Keratinocyte (primary cell): ENCODE measurements around the gene ST8SIA5. TPM values are rescaled to one million over a fixed set of nuclear protein-coding genes. Genes with fewer than 3 reads are reported as not detected.

Experiments used
- DNase-seq: peaks from one replicate; pipeline ENCODE4 v3.0.0-alpha.2; 2011; ENCODE audit warnings: low read depth, missing footprints, low spot score
- FAIRE-seq: peaks from 2 replicates; lab custom pipeline; 2011; peaks lifted over from hg19 to GRCh38; lab: Jason Lieb, UNC
- H2AFZ ChIP-seq: 2 replicates; pipeline ENCODE4 v1.6.0; 2012; ENCODE audit warnings: low read length, control low read depth, inconsistent platforms; ENCODE audit not compliant: control insufficient read depth
- H3K27ac ChIP-seq: 2 replicates; pipeline ENCODE4 v1.5.1; 2011; ENCODE audit warnings: low read length; ENCODE audit not compliant: control insufficient read depth, insufficient read depth
- H3K27me3 ChIP-seq: 3 replicates; pipeline ENCODE4 v1.6.0; 2011; ENCODE audit warnings: low read length; ENCODE audit not compliant: control insufficient read depth, insufficient read depth; ENCODE audit errors: extremely low read depth
- H3K36me3 ChIP-seq, 2 experiments: 2 replicates in 1 of 2; 3 replicates in 1 of 2; pipeline ENCODE4 v1.5.1; 2011; ENCODE audit warnings: low read length in 2 of 2, mild to moderate bottlenecking in 1 of 2; ENCODE audit not compliant: control insufficient read depth in 2 of 2, insufficient read depth in 2 of 2; ENCODE audit errors: extremely low read depth in 1 of 2
- H3K4me1 ChIP-seq: 3 replicates; pipeline ENCODE4 v1.5.1; 2011; ENCODE audit warnings: low read length; ENCODE audit not compliant: control insufficient read depth, insufficient read depth; ENCODE audit errors: extremely low read depth
- H3K4me2 ChIP-seq: 3 replicates; pipeline ENCODE4 v1.6.0; 2011; ENCODE audit warnings: low read depth, low read length; ENCODE audit not compliant: control insufficient read depth, insufficient read depth; ENCODE audit errors: extremely low read depth
- H3K4me3 ChIP-seq, 3 experiments: fragments of 200-600 bp in 1 of 3; sonication (generic) in 1 of 3; 2 replicates in 2 of 3; 3 replicates in 1 of 3; pipeline ENCODE4 v1.5.1; 2011 to 2016; ENCODE audit warnings: low read length in 3 of 3, mild to moderate bottlenecking in 3 of 3, control low read depth in 2 of 3, inconsistent platforms in 1 of 3, low read depth in 1 of 3, mixed read lengths in 1 of 3, mixed run types in 1 of 3, moderate library complexity in 1 of 3; ENCODE audit not compliant: control insufficient read depth in 2 of 3, insufficient read depth in 2 of 3; ENCODE audit errors: extremely low read depth in 1 of 3
- H3K79me2 ChIP-seq: 2 replicates; pipeline ENCODE4 v1.6.0; 2012; ENCODE audit warnings: low read length; ENCODE audit not compliant: control insufficient read depth, insufficient read depth
- H3K9ac ChIP-seq: 3 replicates; pipeline ENCODE4 v1.6.0; 2011; ENCODE audit warnings: low read length; ENCODE audit not compliant: control insufficient read depth, insufficient read depth; ENCODE audit errors: extremely low read depth
- H3K9me1 ChIP-seq: 3 replicates; pipeline ENCODE4 v1.6.0; 2011; ENCODE audit warnings: low read length; ENCODE audit not compliant: control insufficient read depth, insufficient read depth; ENCODE audit errors: extremely low read depth
- H3K9me3 ChIP-seq: 2 replicates; pipeline ENCODE4 v1.5.1; 2012; ENCODE audit warnings: low read depth, low read length; ENCODE audit not compliant: control insufficient read depth
- H4K20me1 ChIP-seq: 3 replicates; pipeline ENCODE4 v1.6.0; 2011; ENCODE audit warnings: low read length; ENCODE audit not compliant: control insufficient read depth, insufficient read depth; ENCODE audit errors: extremely low read depth
- CTCF ChIP-seq, 3 experiments: IDR thresholded peaks in 1 of 3; conservative IDR thresholded peaks in 1 of 3; optimal IDR thresholded peaks in 1 of 3; 2 replicates in 2 of 3; 3 replicates in 1 of 3; pipeline versions ENCODE3 to v1.5.1; 2011; ENCODE audit warnings: low read length in 3 of 3, mild to moderate bottlenecking in 3 of 3, moderate library complexity in 2 of 3, control low read depth in 1 of 3, inconsistent platforms in 1 of 3; ENCODE audit not compliant: insufficient read depth in 2 of 3; ENCODE audit errors: extremely low read depth in 1 of 3
- EZH2 ChIP-seq: IDR thresholded peaks from one replicate; pipeline ENCODE4 v1.6.1; 2012; ENCODE audit warnings: inconsistent platforms, mild to moderate bottlenecking, low read length, moderate library complexity
- dilution Hi-C: fragments of 300-500 bp; cut with MboI; formaldehyde crosslinking; loops from one replicate; pipeline ENCODE4 v1.7.0; 2020; ENCODE audit warnings: low sequenced_read_pairs; ENCODE audit not compliant: extremely low pct_ligation_motif_present
- polyA plus RNA-seq, 5 experiments: library from polyadenylated mRNA; depleted of rRNA in 3 of 5; stranded (reverse) in 3 of 5; stranded (forward) in 1 of 5; unstranded in 1 of 5; fragments of >200 nt; gene quantifications; 1 replicate in 1 of 5; 2 replicates in 3 of 5; 3 replicates in 1 of 5; pipeline versions ENCODE4 v1.2.1 to v1.2.3, GENCODE V29; 2011 to 2012; ENCODE audit warnings: missing spikeins in 2 of 5, low read depth in 1 of 5, low replicate concordance in 1 of 5

ST8SIA5 gene
- polyA plus RNA-seq, 1 donor (not counting 4 experiments of a cell fraction or from before 2014, with no cell fraction given) = under 0.01 TPM

- Histone ChIP-seq H3K36me3 (no peaks in the 10 kb centered on the region), H3K4me1 (no peaks in the 10 kb centered on the region), H3K4me2 (no peak overlapping the region), H3K27ac (no peak overlapping the region), H3K9me3 (no peaks in the 10 kb centered on the region), H3K27me3 (peaks cover 3% of the 10 kb centered on the region), H3K4me3 (no peak overlapping the region), H3K9ac (no peak overlapping the region), H3K9me1 (no peaks in the 10 kb centered on the region), H2AFZ (no peak overlapping the region), H4K20me1 (no peaks in the 10 kb centered on the region), H3K79me2 (no peaks in the 10 kb centered on the region)
- FAIRE-seq (no peak), DNase-seq (no peak)
- dilution Hi-C loops = no loop called here
- TF ChIP-seq EZH2 (no peak), CTCF (optimal IDR thresholded peaks at IDR 0.05 in 1 of 3, IDR thresholded peaks at IDR 0.05 in 1 of 3, conservative IDR thresholded peaks at IDR 0.05 in 1 of 3; ENCODE audit: extremely low read depth in 1 of 3, insufficient read depth in 2 of 3, low read length in 3 of 3) (no peak)
Observed at GRCh38 chr18:46738491-46738890, 18.4 kb downstream of the ST8SIA5 start.

- H3K4me3 ChIP-seq = no peak overlapping the region
- TF ChIP-seq CTCF (optimal IDR thresholded peaks at IDR 0.05 in 1 of 3, IDR thresholded peaks at IDR 0.05 in 1 of 3, conservative IDR thresholded peaks at IDR 0.05 in 1 of 3; ENCODE audit: extremely low read depth in 1 of 3, insufficient read depth in 2 of 3, low read length in 3 of 3) (no peak), EZH2 (no peak)
- dilution Hi-C loops = no loop called here
- FAIRE-seq (no peak), DNase-seq (no peak)
- H3K9me3 ChIP-seq = no peaks in the 10 kb centered on the region
- H2AFZ ChIP-seq = no peak overlapping the region
- no peaks in the 10 kb centered on the region for H4K20me1 ChIP-seq
- no peaks in the 10 kb centered on the region for H3K79me2 ChIP-seq
- no peak overlapping the region for H3K27ac ChIP-seq
- H3K4me1 ChIP-seq = no peaks in the 10 kb centered on the region
- H3K9ac ChIP-seq = no peak overlapping the region
- peaks cover 3% of the 10 kb centered on the region for H3K27me3 ChIP-seq
- H3K36me3 ChIP-seq = no peaks in the 10 kb centered on the region
- H3K4me2 ChIP-seq = no peak overlapping the region
- H3K9me1 ChIP-seq = no peaks in the 10 kb centered on the region
Observed at GRCh38 chr18:46736736-46737135, 20.1 kb downstream of the ST8SIA5 start.
